ENCODE results near the gene EPS8L3. TPM values are rescaled to one million over a fixed set of nuclear protein-coding genes. Genes with fewer than 3 reads are reported as not detected.

The EPS8L3 gene
- total and polyA plus RNA-seq, 2 experiments from 2014 or later, result not detected

DNA sequence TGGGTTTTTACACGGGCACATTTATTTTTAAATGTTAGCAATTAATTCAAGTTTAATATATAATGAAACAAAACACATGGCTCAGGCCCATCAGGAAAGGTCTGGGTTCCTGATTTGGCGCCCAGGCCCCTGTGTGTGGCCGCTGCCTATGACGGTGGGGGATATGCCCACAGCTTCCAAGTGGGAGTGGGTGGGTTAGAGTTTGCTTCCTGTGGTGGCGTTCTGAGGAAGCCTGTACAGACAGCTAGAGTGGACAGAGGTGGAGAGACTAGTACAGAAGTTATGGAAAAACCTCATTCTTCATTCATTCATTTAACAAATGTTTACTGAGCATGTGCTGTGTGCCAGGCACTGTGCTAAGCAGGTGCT lies 22.4 kb upstream of the EPS8L3 start:
- 96 to 97% methylated on average over 5 of the region's 5 CpGs for WGBS, 2 experiments (ENCODE audit: low coverage in 1 of 2, low lambda C conversion rate in 2 of 2, missing lambda C conversion rate in 2 of 2)
- in situ Hi-C loops (cut with MboI), result no loop called here

DNA sequence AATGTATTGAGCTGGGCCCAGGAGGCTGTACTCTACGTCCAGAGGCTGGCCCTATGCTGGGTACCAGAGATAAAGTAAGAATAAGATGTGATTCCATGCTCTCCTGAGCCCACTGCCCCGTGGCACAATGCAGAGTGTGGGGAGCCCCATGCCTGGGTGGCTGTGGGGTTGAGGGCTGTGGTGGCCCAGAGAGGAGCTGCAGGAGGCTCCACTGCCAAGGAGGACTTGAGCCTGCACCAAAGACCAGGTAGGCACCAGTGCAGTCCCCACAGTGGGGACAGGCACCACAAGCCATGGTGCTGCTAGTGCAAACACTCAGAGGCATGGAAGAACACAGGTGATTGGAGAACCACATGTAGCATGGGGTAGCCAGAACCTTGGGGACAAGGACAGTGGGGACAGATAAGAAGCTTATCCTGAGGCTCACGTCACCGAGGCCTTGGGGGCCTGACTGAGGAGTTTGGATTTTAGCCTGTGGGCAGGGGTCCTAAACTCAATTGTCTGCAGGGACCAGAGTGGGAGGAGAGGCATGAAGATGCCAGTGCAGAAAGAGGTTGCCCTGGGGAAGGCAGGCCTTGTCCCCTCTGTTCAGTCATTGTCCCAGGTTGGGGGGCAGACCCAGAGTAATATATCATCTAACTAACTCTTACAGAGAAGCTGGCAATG lies 21.9 kb upstream of the EPS8L3 start:
- 91 to 93% methylated on average over 4 of the region's 4 CpGs for WGBS, 2 experiments (ENCODE audit: low coverage in 1 of 2, low lambda C conversion rate in 2 of 2, missing lambda C conversion rate in 2 of 2)
- H3K36me3 ChIP-seq (ENCODE audit: low read depth), result no peaks in the 10 kb centered on the region
- H3K9me2 ChIP-seq (ENCODE audit: insufficient read depth), result no peaks in the 10 kb centered on the region
- H3K4me1 ChIP-seq (ENCODE audit: insufficient read depth), result peaks cover 26% of the 10 kb centered on the region
- no peak overlapping the region for H3K27ac ChIP-seq
- 0 out of 2 replicates have a peak, but pooled peaks cover 10% of the 10 kb centered on the region for H3F3A ChIP-seq (ENCODE audit: insufficient read depth)
- H3K79me2 ChIP-seq (ENCODE audit: insufficient read depth), result no peaks in the 10 kb centered on the region
- no peak for DNase-seq
- H3K9ac ChIP-seq, result no peak overlapping the region
- no peak overlapping the region for H3K4me2 ChIP-seq (ENCODE audit: unreplicated experiment)
- no peaks in the 10 kb centered on the region for H4K20me1 ChIP-seq (ENCODE audit: insufficient read depth)
- H3K27me3 ChIP-seq (replicated peaks; ENCODE audit: insufficient read depth), result no peaks in the 10 kb centered on the region
- H3K4me3 ChIP-seq, result no peak overlapping the region
- H2AFZ ChIP-seq, result no peak overlapping the region
- in situ Hi-C loops (cut with MboI), result no loop called here
- no peak for TF ChIP-seq EZH2 (IDR thresholded peaks at IDR 0.05; ENCODE audit: insufficient read depth, poor library complexity, severe bottlenecking)
- no peaks in the 10 kb centered on the region for H3K9me3 ChIP-seq (ENCODE audit: low read depth)

More for the DNA sequence above, 22.4 kb upstream of the EPS8L3 start:
- H3K36me3 ChIP-seq (ENCODE audit: low read depth), result no peaks in the 10 kb centered on the region
- H3K4me1 ChIP-seq (ENCODE audit: insufficient read depth), result peaks cover 26% of the 10 kb centered on the region
- H2AFZ ChIP-seq, result no peak overlapping the region
- no peaks in the 10 kb centered on the region for H3K9me3 ChIP-seq (ENCODE audit: low read depth)
- H3K27me3 ChIP-seq (replicated peaks; ENCODE audit: insufficient read depth), result no peaks in the 10 kb centered on the region
- H3K9ac ChIP-seq, result no peak overlapping the region
- TF ChIP-seq EZH2 (IDR thresholded peaks at IDR 0.05; ENCODE audit: insufficient read depth, poor library complexity, severe bottlenecking), result no peak
- no peak for TF ChIP-seq EZH2phosphoT487 (IDR thresholded peaks at IDR 0.05; ENCODE audit: insufficient read depth, low read depth)
- 0 out of 2 replicates have a peak, but pooled peaks cover 10% of the 10 kb centered on the region for H3F3A ChIP-seq (ENCODE audit: insufficient read depth)
- H3K27ac ChIP-seq, result no peak overlapping the region
- no peaks in the 10 kb centered on the region for H3K9me2 ChIP-seq (ENCODE audit: insufficient read depth)
- H3K4me2 ChIP-seq (ENCODE audit: unreplicated experiment), result no peak overlapping the region
- no peaks in the 10 kb centered on the region for H3K79me2 ChIP-seq (ENCODE audit: insufficient read depth)
- no peaks in the 10 kb centered on the region for H4K20me1 ChIP-seq (ENCODE audit: insufficient read depth)
- no peak for DNase-seq
- no peak overlapping the region for H3K4me3 ChIP-seq

DNA sequence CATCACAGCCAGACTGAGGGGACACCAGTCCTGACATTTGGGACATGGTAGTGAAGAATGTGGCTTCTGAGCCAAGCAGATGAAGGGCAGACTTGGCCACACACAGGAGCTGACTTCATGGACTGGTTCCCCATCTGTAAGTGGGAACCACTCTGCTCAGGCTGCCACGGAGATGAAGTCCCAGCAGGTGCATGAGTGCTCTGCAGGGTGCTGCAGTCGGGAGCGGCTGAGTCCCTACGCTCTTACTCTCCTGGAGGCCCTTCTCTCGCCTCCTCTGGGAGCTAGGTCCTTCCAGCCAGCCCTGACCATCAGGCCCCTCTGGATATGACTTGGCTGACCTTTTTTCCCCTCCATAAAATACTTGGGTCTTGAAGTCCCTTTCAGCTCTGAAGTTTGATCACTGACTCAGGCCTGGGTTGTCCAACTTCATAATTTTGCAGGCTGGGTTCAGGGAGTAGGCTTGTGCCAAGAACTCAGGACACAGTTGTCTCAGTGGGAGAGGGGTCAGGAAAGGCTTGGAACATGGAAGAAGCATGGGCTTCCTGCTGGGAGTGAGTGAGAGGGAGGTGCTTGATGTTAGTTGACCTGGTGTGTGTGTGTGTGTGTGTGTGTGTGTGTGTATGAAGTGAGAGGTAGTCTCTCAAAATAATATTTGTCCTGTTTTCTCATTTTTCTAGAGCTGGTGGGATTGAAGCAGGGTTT lies 21.0 kb upstream of the EPS8L3 start:
- H3K4me2 ChIP-seq (ENCODE audit: unreplicated experiment), result no peak overlapping the region
- no peaks in the 10 kb centered on the region for H3K27me3 ChIP-seq (replicated peaks; ENCODE audit: insufficient read depth)
- TF ChIP-seq EZH2phosphoT487 (IDR thresholded peaks at IDR 0.05; ENCODE audit: insufficient read depth, low read depth) (no peak), EZH2 (IDR thresholded peaks at IDR 0.05; ENCODE audit: insufficient read depth, poor library complexity, severe bottlenecking) (no peak)
- no peaks in the 10 kb centered on the region for H3K79me2 ChIP-seq (ENCODE audit: insufficient read depth)
- no peak for DNase-seq
- in situ Hi-C loops (cut with MboI), result no loop called here
- H2AFZ ChIP-seq, result no peak overlapping the region
- 99% methylated on average over 5 of the region's 5 CpGs for WGBS, 2 experiments (ENCODE audit: low coverage in 1 of 2, low lambda C conversion rate in 2 of 2, missing lambda C conversion rate in 2 of 2)
- H4K20me1 ChIP-seq (ENCODE audit: insufficient read depth), result no peaks in the 10 kb centered on the region
- H3K9me3 ChIP-seq (ENCODE audit: low read depth), result no peaks in the 10 kb centered on the region
- H3K9ac ChIP-seq, result no peak overlapping the region
- H3K36me3 ChIP-seq (ENCODE audit: low read depth), result no peaks in the 10 kb centered on the region
- H3K27ac ChIP-seq, result no peak overlapping the region
- H3K4me3 ChIP-seq, result no peak overlapping the region
- 0 out of 2 replicates have a peak, but pooled peaks cover 10% of the 10 kb centered on the region for H3F3A ChIP-seq (ENCODE audit: insufficient read depth)
- peaks cover 26% of the 10 kb centered on the region for H3K4me1 ChIP-seq (ENCODE audit: insufficient read depth)
- no peaks in the 10 kb centered on the region for H3K9me2 ChIP-seq (ENCODE audit: insufficient read depth)

DNA sequence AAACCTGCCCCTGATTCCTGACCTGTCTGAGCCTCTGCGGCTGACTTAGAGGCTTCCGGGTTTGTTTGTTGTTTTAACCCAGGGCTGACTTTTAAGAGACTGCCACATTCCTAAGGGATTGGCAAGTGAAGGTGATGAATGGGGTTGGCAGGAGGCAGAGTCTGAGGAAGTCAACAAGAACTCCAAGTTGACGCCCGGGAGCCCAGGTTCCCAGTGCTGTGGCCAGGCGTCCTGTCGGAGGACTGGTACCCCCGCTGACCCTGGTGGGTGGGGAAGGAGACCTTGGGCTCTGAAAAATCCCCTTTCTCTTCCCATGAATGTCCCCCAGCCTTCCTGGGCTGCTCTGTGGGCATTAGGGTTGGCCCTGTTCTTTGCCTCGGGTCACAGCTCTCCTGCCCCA lies 19.7 kb upstream of the EPS8L3 start:
- 29 to 31% methylated on average over 8 of the region's 8 CpGs for WGBS, 2 experiments (ENCODE audit: low coverage in 1 of 2, low lambda C conversion rate in 2 of 2, missing lambda C conversion rate in 2 of 2)
- Histone ChIP-seq H3K27me3 (replicated peaks; ENCODE audit: insufficient read depth) (no peaks in the 10 kb centered on the region), H3K9me2 (ENCODE audit: insufficient read depth) (no peaks in the 10 kb centered on the region), H3K9ac (0 out of 2 replicates have a peak overlapping the region, but pooled peaks have one; percentile 26), H3K4me1 (ENCODE audit: insufficient read depth) (peaks cover 26% of the 10 kb centered on the region), H2AFZ (no peak overlapping the region), H3K79me2 (ENCODE audit: insufficient read depth) (no peaks in the 10 kb centered on the region), H3K4me2 (ENCODE audit: unreplicated experiment) (peak overlapping the region; percentile 69), H3K36me3 (ENCODE audit: low read depth) (no peaks in the 10 kb centered on the region), H4K20me1 (ENCODE audit: insufficient read depth) (no peaks in the 10 kb centered on the region), H3K4me3 (no peak overlapping the region), H3K27ac (no peak overlapping the region), H3F3A (ENCODE audit: insufficient read depth) (0 out of 2 replicates have a peak, but pooled peaks cover 10% of the 10 kb centered on the region), H3K9me3 (ENCODE audit: low read depth) (no peaks in the 10 kb centered on the region)
- DNase-seq, result peak; percentile 88
- in situ Hi-C loops (cut with MboI), result no loop called here
- TF ChIP-seq EZH2 (IDR thresholded peaks at IDR 0.05; ENCODE audit: insufficient read depth, poor library complexity, severe bottlenecking) (no peak), EZH2phosphoT487 (IDR thresholded peaks at IDR 0.05; ENCODE audit: insufficient read depth, low read depth) (peak; percentile 89)

Data from GM23248 (cell line).